Neural crest cell (in vitro differentiated cells): ENCODE data around the gene IL23R. TPM values are rescaled to one million over a fixed set of nuclear protein-coding genes. Genes with fewer than 3 reads are reported as not detected.
"Not testable (repeated sequence)": the region's sequence is repeated elsewhere in the genome, so short reads cannot be mapped to it uniquely, and the experiment has no call there.

Experiments used
- DNase-seq: peaks from one replicate; pipeline ENCODE4 v3.0.0; 2021; ENCODE audit warnings: low read depth, mixed read lengths, low spot score
- H3K27ac Mint-ChIP-seq: one replicate; pipeline ENCODE4 v1.8.0; 2021; ENCODE audit warnings: mild to moderate bottlenecking, mixed read lengths; ENCODE audit not compliant: unreplicated experiment
- H3K27me3 Mint-ChIP-seq: 2 replicates; pipeline ENCODE4 v1.8.0; 2021; ENCODE audit warnings: low read depth, mild to moderate bottlenecking, mixed read lengths
- H3K36me3 Mint-ChIP-seq: 2 replicates; pipeline ENCODE4 v1.8.0; 2021; ENCODE audit warnings: low read depth, mild to moderate bottlenecking, mixed read lengths
- H3K4me1 Mint-ChIP-seq: 2 replicates; pipeline ENCODE4 v1.8.0; 2021; ENCODE audit warnings: mixed read lengths
- H3K4me3 Mint-ChIP-seq: one replicate; pipeline ENCODE4 v1.8.0; 2021; ENCODE audit warnings: mild to moderate bottlenecking, mixed read lengths
- H3K9me3 Mint-ChIP-seq: 2 replicates; pipeline ENCODE4 v1.8.0; 2021; ENCODE audit warnings: mixed read lengths
- total RNA-seq: library from RNA; stranded (reverse); gene quantifications from 2 replicates; pipeline ENCODE4 v1.2.1, GENCODE V29; 2021
- TF ChIP-seq, protein P1 (sequence below): fragments of 200-600 bp; sonication (generic); conservative IDR thresholded peaks from 2 replicates; pipeline ENCODE4 v1.5.0; 2021; ENCODE audit warnings: antibody characterized with exemption, mild to moderate bottlenecking

Gene IL23R
- total RNA-seq, 1 donor from 2014 or later: not detected

DNA sequence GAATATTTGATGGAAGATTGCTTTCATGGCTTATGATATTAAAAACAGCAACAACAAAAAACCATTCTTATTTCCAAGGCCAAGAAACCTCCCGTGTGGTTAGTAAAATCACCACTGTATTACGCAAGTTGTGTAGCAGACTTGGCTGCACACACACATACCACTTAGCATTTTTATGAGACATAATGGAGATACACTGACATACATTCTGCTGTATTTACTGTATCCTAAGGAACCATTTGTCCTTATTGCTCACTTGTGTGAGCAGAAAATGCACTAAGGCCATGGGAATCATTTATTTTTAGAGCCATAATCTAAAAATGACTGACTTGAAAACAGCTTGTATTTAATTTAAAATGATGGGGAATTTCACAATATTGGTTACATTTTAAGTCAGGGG, 30.9 kb upstream of the IL23R start:
- no peaks in the 10 kb centered on the region for H3K27me3 Mint-ChIP-seq
- no peaks in the 10 kb centered on the region for H3K9me3 Mint-ChIP-seq
- DNase-seq: no peak
- peaks cover 7% of the 10 kb centered on the region for H3K4me1 Mint-ChIP-seq
- no peak overlapping the region for H3K27ac Mint-ChIP-seq
- TF ChIP-seq, protein P1, sequence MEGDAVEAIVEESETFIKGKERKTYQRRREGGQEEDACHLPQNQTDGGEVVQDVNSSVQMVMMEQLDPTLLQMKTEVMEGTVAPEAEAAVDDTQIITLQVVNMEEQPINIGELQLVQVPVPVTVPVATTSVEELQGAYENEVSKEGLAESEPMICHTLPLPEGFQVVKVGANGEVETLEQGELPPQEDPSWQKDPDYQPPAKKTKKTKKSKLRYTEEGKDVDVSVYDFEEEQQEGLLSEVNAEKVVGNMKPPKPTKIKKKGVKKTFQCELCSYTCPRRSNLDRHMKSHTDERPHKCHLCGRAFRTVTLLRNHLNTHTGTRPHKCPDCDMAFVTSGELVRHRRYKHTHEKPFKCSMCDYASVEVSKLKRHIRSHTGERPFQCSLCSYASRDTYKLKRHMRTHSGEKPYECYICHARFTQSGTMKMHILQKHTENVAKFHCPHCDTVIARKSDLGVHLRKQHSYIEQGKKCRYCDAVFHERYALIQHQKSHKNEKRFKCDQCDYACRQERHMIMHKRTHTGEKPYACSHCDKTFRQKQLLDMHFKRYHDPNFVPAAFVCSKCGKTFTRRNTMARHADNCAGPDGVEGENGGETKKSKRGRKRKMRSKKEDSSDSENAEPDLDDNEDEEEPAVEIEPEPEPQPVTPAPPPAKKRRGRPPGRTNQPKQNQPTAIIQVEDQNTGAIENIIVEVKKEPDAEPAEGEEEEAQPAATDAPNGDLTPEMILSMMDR: no peak
- no peaks in the 10 kb centered on the region for H3K36me3 Mint-ChIP-seq
- no peak overlapping the region for H3K4me3 Mint-ChIP-seq

DNA sequence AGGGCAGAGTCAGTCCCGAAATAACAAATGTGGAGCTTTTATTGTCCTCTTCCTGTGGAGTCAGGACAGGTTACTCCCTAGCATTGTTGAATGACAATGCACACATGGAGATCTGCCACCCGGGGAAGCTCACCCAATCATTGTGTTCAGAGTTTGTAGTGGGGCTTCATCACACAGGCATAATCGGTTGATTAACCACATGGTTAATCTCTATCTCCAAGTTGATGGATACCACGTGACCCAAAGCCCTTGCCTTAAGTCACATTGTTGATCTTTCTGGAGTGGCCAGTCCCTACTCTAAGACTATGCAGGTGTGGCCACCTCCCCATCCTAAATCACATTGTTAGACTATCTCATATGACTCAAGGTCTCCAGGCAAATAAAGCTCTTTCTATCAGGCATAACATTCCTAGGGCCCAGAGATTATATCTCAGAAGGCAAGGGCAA, 28.9 kb upstream of the IL23R start:
- peaks cover 7% of the 10 kb centered on the region for H3K4me1 Mint-ChIP-seq

DNA sequence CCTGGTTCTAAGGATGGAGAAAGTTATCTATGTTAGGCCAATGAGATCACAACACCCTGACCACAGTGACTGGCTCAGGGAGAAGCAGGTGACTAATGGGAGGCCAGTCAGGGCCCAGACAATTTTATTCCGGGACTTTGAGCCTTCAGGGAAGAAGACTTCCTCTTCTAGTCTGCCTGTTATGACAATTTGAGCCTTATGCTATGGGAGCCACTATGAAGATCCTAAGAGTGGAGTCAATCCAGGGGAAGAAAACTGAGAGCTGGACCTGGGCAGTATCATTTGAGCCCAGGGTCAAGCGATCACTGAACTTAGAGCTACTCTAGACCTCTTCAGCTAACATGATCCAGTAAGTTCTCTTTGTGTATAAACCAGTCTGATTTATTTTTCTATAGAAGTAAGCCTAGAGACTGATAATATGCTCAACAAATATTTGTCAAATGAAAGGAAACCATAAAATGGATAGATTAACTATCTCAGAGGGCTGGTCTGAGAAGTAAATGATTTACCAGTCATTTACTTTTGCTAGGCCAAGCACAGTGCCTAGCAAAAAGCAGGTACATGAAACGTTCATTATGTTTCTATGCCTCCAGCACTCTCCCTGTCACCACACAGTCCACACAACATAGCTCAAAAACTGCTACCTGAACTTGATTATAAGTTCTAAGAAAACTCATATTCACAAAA, 27.3 kb upstream of the IL23R start:
- Mint-ChIP-seq H3K4me1 (peaks cover 7% of the 10 kb centered on the region), H3K27me3 (no peaks in the 10 kb centered on the region), H3K27ac (no peak overlapping the region), H3K9me3 (no peaks in the 10 kb centered on the region), H3K4me3 (no peak overlapping the region), H3K36me3 (no peaks in the 10 kb centered on the region)
- no peak for DNase-seq
- TF ChIP-seq, protein P1: no peak

More for the DNA sequence above, 28.9 kb upstream of the IL23R start:
- no peak overlapping the region for H3K4me3 Mint-ChIP-seq
- H3K9me3 Mint-ChIP-seq: no peaks in the 10 kb centered on the region
- H3K27me3 Mint-ChIP-seq: no peaks in the 10 kb centered on the region
- DNase-seq: no peak
- no peak overlapping the region for H3K27ac Mint-ChIP-seq
- no peaks in the 10 kb centered on the region for H3K36me3 Mint-ChIP-seq
- TF ChIP-seq, protein P1: no peak

DNA sequence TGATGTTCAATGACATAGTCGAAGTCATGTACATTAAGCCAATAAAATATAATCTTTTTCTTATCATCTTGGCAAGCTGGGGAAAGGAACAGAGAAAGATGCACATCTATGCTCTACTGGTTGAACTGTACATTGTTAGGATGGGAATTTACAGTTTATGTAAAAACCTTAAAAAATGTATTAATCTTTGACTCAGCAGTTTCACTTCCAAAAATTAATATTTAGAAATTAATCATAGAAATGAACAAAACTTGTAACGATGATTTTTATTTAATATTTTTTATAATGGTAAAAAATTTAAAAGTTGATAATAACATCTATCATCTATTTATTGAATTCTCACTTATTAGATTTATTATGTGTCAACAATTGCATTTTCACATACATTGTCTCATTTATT, 25.8 kb upstream of the IL23R start:
- no peaks in the 10 kb centered on the region for H3K9me3 Mint-ChIP-seq
- H3K4me1 Mint-ChIP-seq: no peaks in the 10 kb centered on the region
- H3K36me3 Mint-ChIP-seq: no peaks in the 10 kb centered on the region
- H3K4me3 Mint-ChIP-seq: no peak overlapping the region
- TF ChIP-seq, protein P1: no peak
- DNase-seq: no peak
- H3K27ac Mint-ChIP-seq: no peak overlapping the region
- no peaks in the 10 kb centered on the region for H3K27me3 Mint-ChIP-seq

DNA sequence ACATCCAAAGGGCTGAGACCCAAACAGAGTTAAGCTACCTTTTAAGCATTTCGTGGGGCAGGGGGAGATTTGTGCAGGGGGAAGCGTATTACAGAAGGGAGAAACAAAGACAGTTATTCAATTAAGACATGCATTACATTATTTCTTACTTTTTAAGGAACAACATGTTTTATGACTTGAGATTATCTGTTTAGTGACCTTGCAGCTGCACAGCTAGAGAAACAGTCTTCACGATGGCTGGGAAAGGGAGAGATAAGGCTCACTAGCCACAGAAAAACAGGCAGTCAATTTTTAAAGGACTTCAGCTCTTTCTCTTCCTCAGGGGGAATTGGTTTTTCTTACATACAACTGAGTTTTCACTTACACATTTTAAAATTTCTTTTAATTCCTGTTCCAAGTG, 24.4 kb upstream of the IL23R start:
- H3K27me3 Mint-ChIP-seq, H3K27ac Mint-ChIP-seq, H3K4me1 Mint-ChIP-seq, H3K4me3 Mint-ChIP-seq, H3K9me3 Mint-ChIP-seq, H3K36me3 Mint-ChIP-seq, DNase-seq: not testable (repeated sequence)

DNA sequence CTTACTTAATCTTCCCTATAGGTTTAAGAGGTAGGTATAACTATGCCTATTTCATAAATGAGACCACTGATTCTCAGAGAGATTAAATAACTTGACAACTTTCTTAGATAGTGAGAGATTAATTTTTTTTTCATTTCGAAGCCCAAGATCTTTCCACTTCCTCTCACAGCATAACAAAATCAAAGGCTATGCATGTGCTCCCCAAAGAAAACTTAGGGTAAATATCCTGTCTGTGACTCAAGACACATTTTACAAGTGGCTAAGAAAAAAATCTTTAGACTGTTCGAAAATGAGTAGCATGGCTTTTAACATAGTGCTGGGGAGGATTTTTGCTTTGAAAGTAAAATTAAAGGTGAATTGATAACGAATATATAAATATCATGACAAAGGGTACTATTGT, 23.3 kb upstream of the IL23R start:
- H3K27ac Mint-ChIP-seq: no peak overlapping the region
- no peak overlapping the region for H3K4me3 Mint-ChIP-seq
- no peak for DNase-seq
- H3K36me3 Mint-ChIP-seq: no peaks in the 10 kb centered on the region
- no peaks in the 10 kb centered on the region for H3K27me3 Mint-ChIP-seq
- H3K9me3 Mint-ChIP-seq: no peaks in the 10 kb centered on the region
- TF ChIP-seq, protein P1: no peak
- H3K4me1 Mint-ChIP-seq: no peaks in the 10 kb centered on the region
